Measurements from ENCODE around the gene HNRNPUL1. TPM values are rescaled to one million over a fixed set of nuclear protein-coding genes. Genes with fewer than 3 reads are reported as not detected.
A peak's percentile ranks its signal among the peaks of the same experiment; 100 is the strongest.

HNRNPUL1 gene
- total RNA-seq, 1 experiment from 2014 or later: 158 TPM

- POLR2A ChIA-PET (ENCODE audit: unreplicated experiment): no interaction called here
- peaks cover 18% of the 10 kb centered on the region for H3K79me2 ChIP-seq (ENCODE audit: low read length)
- ATAC-seq: no peak
- H3K27ac ChIP-seq (ENCODE audit: low read length): no peak overlapping the region
- no peaks in the 10 kb centered on the region for H4K20me1 ChIP-seq (ENCODE audit: low read length)
- H3K9me2 ChIP-seq (replicated peaks; ENCODE audit: low read length): no peaks in the 10 kb centered on the region
- DNase-seq: no peak
- H3K9me3 ChIP-seq (ENCODE audit: low read length): no peaks in the 10 kb centered on the region
- H3K4me1 ChIP-seq (ENCODE audit: insufficient read depth, low read length): peaks cover 10% of the 10 kb centered on the region; the same call in 1 of the 2 replicates
- peaks cover 28% of the 10 kb centered on the region; the same call in 1 of the 2 replicates for H3K36me3 ChIP-seq (ENCODE audit: low read depth, low read length)
- intact Hi-C loops (cut with micrococcal nuclease): no loop called here
- H3K4me2 ChIP-seq (ENCODE audit: low read length): no peak overlapping the region
- no peaks in the 10 kb centered on the region for H3K27me3 ChIP-seq (ENCODE audit: low read length)
- TSS peak; percentile 15 for BruUV-seq (replicated peaks)
- CTCF ChIA-PET: no interaction called here
- TF ChIP-seq EZH2 (IDR thresholded peaks at IDR 0.05; ENCODE audit: low read length, unreplicated experiment) (no peak), EZH2phosphoT487 (IDR thresholded peaks at IDR 0.05; ENCODE audit: borderline replicate concordance, low read length) (no peak), CTCF (conservative IDR thresholded peaks at IDR 0.05; ENCODE audit: low read depth, low read length) (no peak)
- H3F3A ChIP-seq (ENCODE audit: low read length, unreplicated experiment): no peaks in the 10 kb centered on the region
- H3K4me3 ChIP-seq (ENCODE audit: low read length): no peak overlapping the region
- H2AFZ ChIP-seq (ENCODE audit: low read length): no peak overlapping the region
- no peak overlapping the region for H3K9ac ChIP-seq (ENCODE audit: low read length)
Observed at GRCh38 chr19:41307090-41307875, 43.1 kb downstream of the HNRNPUL1 start.

- POLR2A ChIA-PET (ENCODE audit: unreplicated experiment): no interaction called here
- intact Hi-C loops (cut with micrococcal nuclease): loop anchor here (2.0 kb wide), 1 partner anchor 103 kb away; no protein-coding TSS in a partner anchor
Observed at GRCh38 chr19:41307954-41308449, 43.8 kb downstream of the HNRNPUL1 start.

More at GRCh38 chr19:41307954-41308449, 43.8 kb downstream of the HNRNPUL1 start:
- H3K4me3 ChIP-seq (ENCODE audit: low read length): no peak overlapping the region
- H3K9ac ChIP-seq (ENCODE audit: low read length): no peak overlapping the region
- H3K9me2 ChIP-seq (replicated peaks; ENCODE audit: low read length): no peaks in the 10 kb centered on the region
- H3K79me2 ChIP-seq (ENCODE audit: low read length): peaks cover 26% of the 10 kb centered on the region
- H2AFZ ChIP-seq (ENCODE audit: low read length): no peak overlapping the region
- CTCF ChIA-PET: no interaction called here
- H4K20me1 ChIP-seq (ENCODE audit: low read length): no peaks in the 10 kb centered on the region
- no peak overlapping the region for H3K27ac ChIP-seq (ENCODE audit: low read length)
- H3K9me3 ChIP-seq (ENCODE audit: low read length): no peaks in the 10 kb centered on the region
- no peaks in the 10 kb centered on the region for H3K27me3 ChIP-seq (ENCODE audit: low read length)
- H3F3A ChIP-seq (ENCODE audit: low read length, unreplicated experiment): no peaks in the 10 kb centered on the region
- H3K4me1 ChIP-seq (ENCODE audit: insufficient read depth, low read length): peaks cover 10% of the 10 kb centered on the region; the same call in 1 of the 2 replicates
- no TSS peak for BruUV-seq (replicated peaks)
- ATAC-seq (no peak), DNase-seq (no peak)
- TF ChIP-seq CTCF (conservative IDR thresholded peaks at IDR 0.05; ENCODE audit: low read depth, low read length): no peak
- no peak for TF ChIP-seq EZH2phosphoT487 (IDR thresholded peaks at IDR 0.05; ENCODE audit: borderline replicate concordance, low read length)
- TF ChIP-seq EZH2 (IDR thresholded peaks at IDR 0.05; ENCODE audit: low read length, unreplicated experiment): no peak
- peaks cover 22% of the 10 kb centered on the region; the same call in 1 of the 2 replicates for H3K36me3 ChIP-seq (ENCODE audit: low read depth, low read length)
- no peak overlapping the region for H3K4me2 ChIP-seq (ENCODE audit: low read length)
